Body of pancreas (tissue), 4 donors: ENCODE results near the gene DCAF4.

Source experiments
- CTCF ChIP-seq, 7 experiments: fragments of 450-650 bp in 4 of 7; fragments of 200-600 bp in 3 of 7; sonication (generic) in 3 of 7; IDR thresholded peaks; one replicate each; pipeline ENCODE4 v1.5.1; 2016 to 2019; ENCODE audit warnings: antibody characterized with exemption in 7 of 7
- POLR2A ChIP-seq, 3 donors: fragments of 450-650 bp; IDR thresholded peaks; one replicate each; pipeline ENCODE4 v1.6.1; 2016; ENCODE audit warnings: antibody characterized with exemption in 3 of 3, mild to moderate bottlenecking in 2 of 3

GRCh38 chr14:72876710-72877063 lies 49.6 kb upstream of the DCAF4 start:
- TF ChIP-seq CTCF (IDR thresholded peaks at IDR 0.05): no peak
- TF ChIP-seq POLR2A (IDR thresholded peaks at IDR 0.05): no peak
